Endothelial cell of umbilical vein (primary cell): ENCODE data around the gene MAN2B2. TPM values are rescaled to one million over a fixed set of nuclear protein-coding genes. Genes with fewer than 3 reads are reported as not detected.

Experiments
- BruUV-seq: library from RNA; stranded (reverse); fragments of 400-500 nt; replicated peaks from 2 replicates; lab custom pipeline; 2021; lab: Mats Ljungman, UMichigan
- CTCF ChIA-PET: fragments of 300-600, 350-600 bp; sonication (Branson Sonifier 250); formaldehyde crosslinking; loops from one replicate; lab custom pipeline; 2021; ENCODE audit warnings: antibody characterized with exemption, inconsistent platforms; lab: Charles Lee
- POLR2A ChIA-PET: fragments of 300-600, 350-600 bp; sonication (Branson Sonifier 250); formaldehyde crosslinking; loops from one replicate; lab custom pipeline; 2021; ENCODE audit warnings: antibody characterized with exemption, inconsistent platforms; lab: Charles Lee
- DNase-seq: peaks from one replicate; pipeline ENCODE4 v3.0.0-alpha.2; 2011; ENCODE audit warnings: low read depth, low spot score
- FAIRE-seq: peaks from 2 replicates; lab custom pipeline; 2011; peaks lifted over from hg19 to GRCh38; lab: Jason Lieb, UNC
- H2AFZ ChIP-seq: 2 replicates; pipeline ENCODE4 v1.6.0; 2012; ENCODE audit warnings: low read depth, low read length, control low read depth, inconsistent platforms
- H3K27ac ChIP-seq: 2 replicates; pipeline ENCODE4 v1.5.1; 2011; ENCODE audit warnings: low read depth, mild to moderate bottlenecking, control low read depth, low read length, moderate library complexity; ENCODE audit not compliant: insufficient read depth
- H3K27me3 ChIP-seq, 2 experiments: 2 replicates each; pipeline versions ENCODE4 v1.6.0 to v1.6.1; 2011; ENCODE audit warnings: low read length in 2 of 2, mixed read lengths in 1 of 2; ENCODE audit not compliant: control insufficient read depth in 2 of 2, insufficient read depth in 2 of 2
- H3K36me3 ChIP-seq, 2 experiments: 2 replicates in 1 of 2; 3 replicates in 1 of 2; pipeline ENCODE4 v1.5.1; 2011; ENCODE audit warnings: low read length in 2 of 2, mild to moderate bottlenecking in 1 of 2, moderate library complexity in 1 of 2; ENCODE audit not compliant: control insufficient read depth in 2 of 2, insufficient read depth in 2 of 2; ENCODE audit errors: extremely low read depth in 1 of 2
- H3K4me1 ChIP-seq: 3 replicates; pipeline ENCODE4 v1.5.1; 2011; ENCODE audit warnings: mild to moderate bottlenecking, low read length; ENCODE audit not compliant: control insufficient read depth, insufficient read depth; ENCODE audit errors: extremely low read depth
- H3K4me2 ChIP-seq: 2 replicates; pipeline ENCODE4 v1.6.1; 2011; ENCODE audit warnings: low read length, control low read depth, mixed read lengths; ENCODE audit not compliant: insufficient read depth
- H3K4me3 ChIP-seq, 3 experiments: fragments of 200-600 bp in 1 of 3; sonication (generic), shearing (Covaris generic) in 1 of 3; replicated peaks in 1 of 3; 2 replicates each; pipeline ENCODE4 v1.5.1; 2011 to 2016; ENCODE audit warnings: control low read depth in 3 of 3, low read length in 3 of 3, mild to moderate bottlenecking in 2 of 3, inconsistent platforms in 1 of 3, low read depth in 1 of 3, moderate library complexity in 1 of 3; ENCODE audit not compliant: insufficient read depth in 1 of 3
- H3K79me2 ChIP-seq: 2 replicates; pipeline ENCODE4 v1.6.0; 2012; ENCODE audit warnings: low read length, inconsistent platforms; ENCODE audit not compliant: control insufficient read depth, insufficient read depth
- H3K9ac ChIP-seq: replicated peaks from 2 replicates; pipeline ENCODE3; 2011; ENCODE audit warnings: low read length, control low read depth; ENCODE audit not compliant: insufficient read depth; ENCODE audit errors: extremely low read depth
- H3K9me1 ChIP-seq: replicated peaks from 3 replicates; pipeline ENCODE4 v1.6.0; 2011; ENCODE audit warnings: mild to moderate bottlenecking, low read length; ENCODE audit not compliant: control insufficient read depth, insufficient read depth; ENCODE audit errors: extremely low read depth
- H3K9me3 ChIP-seq: replicated peaks from 2 replicates; pipeline ENCODE4 v1.5.1; 2012; ENCODE audit warnings: low read length, inconsistent platforms; ENCODE audit not compliant: control insufficient read depth, insufficient read depth
- H4K20me1 ChIP-seq: replicated peaks from 2 replicates; pipeline ENCODE3; 2011; ENCODE audit warnings: mild to moderate bottlenecking, low read length; ENCODE audit not compliant: control insufficient read depth, insufficient read depth; ENCODE audit errors: extremely low read depth
- EZH2 ChIP-seq: IDR thresholded peaks from 2 replicates; pipeline ENCODE4 v1.6.1; 2012; ENCODE audit warnings: borderline replicate concordance, low read depth, mild to moderate bottlenecking, moderate library complexity, low read length, inconsistent platforms; ENCODE audit not compliant: severe bottlenecking
- FOS ChIP-seq: IDR thresholded peaks from 2 replicates; pipeline ENCODE4 v1.6.1; 2011; ENCODE audit warnings: mild to moderate bottlenecking, low read length, moderate library complexity, borderline replicate concordance; ENCODE audit not compliant: insufficient read depth
- GATA2 ChIP-seq: IDR thresholded peaks from 2 replicates; pipeline ENCODE4 v1.7.0; 2011; ENCODE audit warnings: low read depth, mild to moderate bottlenecking, moderate library complexity, mixed read lengths, low read length; ENCODE audit not compliant: insufficient read length, insufficient read depth
- JUN ChIP-seq: IDR thresholded peaks from 2 replicates; pipeline ENCODE4 v1.6.1; 2011; ENCODE audit warnings: borderline replicate concordance, low read depth; ENCODE audit not compliant: insufficient read length, insufficient read depth
- MYC ChIP-seq: IDR thresholded peaks from one replicate; pipeline ENCODE4 v1.6.1; 2011; ENCODE audit warnings: mild to moderate bottlenecking, low read depth, low read length
- POLR2A ChIP-seq: IDR thresholded peaks from 2 replicates; pipeline ENCODE4 v1.6.1; 2012; ENCODE audit warnings: low read depth, mild to moderate bottlenecking, control low read depth, low read length
- POLR2AphosphoS5 ChIP-seq: IDR thresholded peaks from 2 replicates; pipeline ENCODE4 v1.6.1; 2012; ENCODE audit warnings: low read depth, mild to moderate bottlenecking, control low read depth, low read length, moderate library complexity; ENCODE audit not compliant: insufficient read depth
- dilution Hi-C: fragments of 300-500 bp; cut with MboI; formaldehyde crosslinking; loops from one replicate; pipeline ENCODE4 v1.15.0; 2019; ENCODE audit warnings: low sequenced_read_pairs; ENCODE audit not compliant: extremely low pct_ligation_motif_present
- intact Hi-C: fragments of 100-400 bp; cut with micrococcal nuclease; formaldehyde crosslinking; loops from one replicate; pipeline ENCODE4 v1.10.0; 2022
- polyA plus RNA-seq, 4 experiments: library from polyadenylated mRNA; depleted of rRNA in 3 of 4; stranded (reverse) in 3 of 4; unstranded in 1 of 4; fragments of >200 nt; gene quantifications; 2 replicates each; pipeline versions ENCODE4 v1.2.1 to v1.2.3, GENCODE V29; 2011 to 2012; ENCODE audit warnings: missing spikeins in 1 of 4
- total RNA-seq: library from RNA; stranded (reverse); gene quantifications from 2 replicates; pipeline ENCODE4 v1.2.3, GENCODE V29; 2021
- TF ChIP-seq, protein P1 (sequence below), 2 donors: IDR thresholded peaks; 1 replicate in 1 of 2; 2 replicates in 1 of 2; pipeline ENCODE4 v1.5.1; 2011; ENCODE audit warnings: low read length in 2 of 2, mild to moderate bottlenecking in 2 of 2, moderate library complexity in 2 of 2, control low read depth in 1 of 2, inconsistent platforms in 1 of 2, low read depth in 1 of 2; ENCODE audit not compliant: insufficient read depth in 1 of 2; ENCODE audit errors: extremely low read depth in 1 of 2
- TF ChIP-seq, protein P2 (sequence below): IDR thresholded peaks from 2 replicates; pipeline ENCODE4 v1.6.1; 2011; ENCODE audit not compliant: insufficient read depth, insufficient read length

Gene MAN2B2
- total and polyA plus RNA-seq, 2 donors (not counting 3 experiments of a cell fraction or from before 2014, with no cell fraction given), result 15.7 to 25.1 TPM

DNA sequence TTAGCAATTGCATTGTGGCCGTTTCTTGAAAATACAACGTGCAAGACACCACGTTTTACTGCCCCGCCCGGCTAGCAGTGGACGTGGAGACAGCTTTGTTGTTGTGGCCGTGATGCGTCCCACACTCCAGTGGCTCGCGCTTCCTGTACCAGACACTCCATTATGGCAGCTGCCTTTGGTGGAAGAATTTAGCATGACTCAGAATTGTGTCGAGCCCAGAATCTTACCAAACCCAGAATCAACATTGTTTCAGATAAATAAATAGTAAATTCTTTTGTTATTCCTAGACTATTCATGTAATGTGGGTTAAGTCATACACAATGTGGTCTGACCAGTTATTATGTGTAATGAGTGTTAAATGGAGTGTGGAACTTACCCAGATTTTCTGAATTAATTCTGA is 93.4 kb downstream of the MAN2B2 start:
- CTCF ChIA-PET, result interaction anchor here (1.3 kb wide), 1 partner anchor 9 kb away, joined by 4 read pairs; no protein-coding TSS in a partner anchor
- H3K9me1 ChIP-seq, result no peaks in the 10 kb centered on the region
- H2AFZ ChIP-seq, result no peak overlapping the region
- POLR2A ChIA-PET, result no interaction called here
- dilution Hi-C loops (no loop called here), intact Hi-C loops (no loop called here)
- no peaks in the 10 kb centered on the region for H4K20me1 ChIP-seq
- H3K9me3 ChIP-seq, result no peaks in the 10 kb centered on the region
- BruUV-seq, result no TSS peak
- no peaks in the 10 kb centered on the region for H3K4me1 ChIP-seq
- no peak overlapping the region for H3K27ac ChIP-seq
- H3K9ac ChIP-seq, result no peak overlapping the region
- peaks cover 12% of the 10 kb centered on the region in 2 experiments for H3K27me3 ChIP-seq
- no peaks in the 10 kb centered on the region for H3K79me2 ChIP-seq
- H3K4me3 ChIP-seq, result no peak overlapping the region
- no peaks in the 10 kb centered on the region for H3K36me3 ChIP-seq
- DNase-seq (no peak), FAIRE-seq (no peak)
- TF ChIP-seq POLR2AphosphoS5, result no peak
- no peak for TF ChIP-seq POLR2A
- TF ChIP-seq, protein P1, sequence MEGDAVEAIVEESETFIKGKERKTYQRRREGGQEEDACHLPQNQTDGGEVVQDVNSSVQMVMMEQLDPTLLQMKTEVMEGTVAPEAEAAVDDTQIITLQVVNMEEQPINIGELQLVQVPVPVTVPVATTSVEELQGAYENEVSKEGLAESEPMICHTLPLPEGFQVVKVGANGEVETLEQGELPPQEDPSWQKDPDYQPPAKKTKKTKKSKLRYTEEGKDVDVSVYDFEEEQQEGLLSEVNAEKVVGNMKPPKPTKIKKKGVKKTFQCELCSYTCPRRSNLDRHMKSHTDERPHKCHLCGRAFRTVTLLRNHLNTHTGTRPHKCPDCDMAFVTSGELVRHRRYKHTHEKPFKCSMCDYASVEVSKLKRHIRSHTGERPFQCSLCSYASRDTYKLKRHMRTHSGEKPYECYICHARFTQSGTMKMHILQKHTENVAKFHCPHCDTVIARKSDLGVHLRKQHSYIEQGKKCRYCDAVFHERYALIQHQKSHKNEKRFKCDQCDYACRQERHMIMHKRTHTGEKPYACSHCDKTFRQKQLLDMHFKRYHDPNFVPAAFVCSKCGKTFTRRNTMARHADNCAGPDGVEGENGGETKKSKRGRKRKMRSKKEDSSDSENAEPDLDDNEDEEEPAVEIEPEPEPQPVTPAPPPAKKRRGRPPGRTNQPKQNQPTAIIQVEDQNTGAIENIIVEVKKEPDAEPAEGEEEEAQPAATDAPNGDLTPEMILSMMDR (IDR thresholded peaks at IDR 0.05; ENCODE audit: extremely low read depth in 1 of 2, insufficient read depth in 1 of 2, low read depth in 1 of 2, low read length in 2 of 2), result no peak
- TF ChIP-seq EZH2, result no peak
- TF ChIP-seq GATA2, result no peak
- TF ChIP-seq FOS, result no peak
- TF ChIP-seq MYC, result no peak
- TF ChIP-seq, protein P2, sequence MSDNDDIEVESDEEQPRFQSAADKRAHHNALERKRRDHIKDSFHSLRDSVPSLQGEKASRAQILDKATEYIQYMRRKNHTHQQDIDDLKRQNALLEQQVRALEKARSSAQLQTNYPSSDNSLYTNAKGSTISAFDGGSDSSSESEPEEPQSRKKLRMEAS, result no peak
- no peak for TF ChIP-seq JUN
- no peak overlapping the region for H3K4me2 ChIP-seq
